Measurements from ENCODE around the gene KSR2. TPM values are rescaled to one million over a fixed set of nuclear protein-coding genes. Genes with fewer than 3 reads are reported as not detected.

Gene KSR2
- total and polyA plus RNA-seq, 10 of the 15 experiments (the other 5 are each of a cell fraction or from before 2014, with no cell fraction given) = under 0.01 to 1.5 (median 0.01) TPM; not detected in 3

DNA sequence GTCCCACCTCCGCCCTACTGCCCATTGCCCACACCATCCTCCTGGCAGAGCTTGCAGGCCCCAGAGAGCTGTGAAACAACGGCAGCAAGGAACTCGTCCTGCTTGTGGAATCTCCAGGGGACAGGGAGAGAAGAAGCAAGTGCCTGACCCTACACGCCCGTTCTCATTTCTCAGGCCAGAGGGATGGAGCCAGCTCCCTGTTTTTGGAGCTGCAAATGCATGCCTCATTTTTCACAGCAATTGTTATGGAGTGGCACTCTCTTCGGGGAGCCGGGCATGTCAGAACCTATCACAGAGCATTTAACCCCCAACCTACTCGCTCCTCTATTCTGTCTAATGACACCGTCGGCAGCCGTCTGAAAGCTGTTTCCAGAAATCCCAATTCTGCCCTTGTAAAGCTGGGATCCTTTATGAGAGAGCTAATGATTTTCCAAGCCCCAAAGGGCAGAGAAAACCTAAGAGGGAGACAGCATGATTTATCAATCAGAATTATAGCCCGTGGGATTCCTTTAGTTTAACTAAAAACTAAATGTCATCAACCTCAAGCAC lies 385.0 kb downstream of the KSR2 start:
- no peaks in the 10 kb centered on the region for H3K79me2 ChIP-seq (ENCODE audit: control insufficient read depth, insufficient read depth, low read length)
- in situ Hi-C loops (cut with MboI) = no loop called here
- no peak overlapping the region for H3K27ac ChIP-seq (ENCODE audit: control insufficient read depth, insufficient read depth)
- ChIA-PET SMC1A (ENCODE audit: uncharacterized antibody, unreplicated experiment) (interaction anchor here (1.0 kb wide), 1 partner anchor 217 kb away, joined by 3 read pairs; no protein-coding TSS in a partner anchor), POLR2A (no interaction called here), RAD21 (ENCODE audit: unreplicated experiment) (no interaction called here), CTCF (interaction anchor here (0.7 kb wide), 1 partner anchor 41 kb away, joined by 3 read pairs; no protein-coding TSS in a partner anchor)
- peaks cover 0 to 2% of the 10 kb centered on the region in 2 experiments; a peak in 2 of 4 replicates for H3K27me3 ChIP-seq (replicated peaks in 1 of 2; ENCODE audit: control insufficient read depth in 2 of 2, insufficient read depth in 2 of 2, low read length in 1 of 2)
- no peaks in the 10 kb centered on the region for H3K36me3 ChIP-seq (ENCODE audit: control insufficient read depth in 2 of 2, insufficient read depth in 2 of 2, low read length in 1 of 2)
- DNase-seq (ENCODE audit: low read depth, low spot score) = no peak
- FAIRE-seq = no peak
- no peak overlapping the region for H3K4me3 ChIP-seq
- H3K4me1 ChIP-seq (ENCODE audit: control insufficient read depth, insufficient read depth, low read length) = no peaks in the 10 kb centered on the region
- H3K4me2 ChIP-seq (ENCODE audit: control insufficient read depth, insufficient read depth) = no peak overlapping the region
- no peak overlapping the region for H3K9ac ChIP-seq (ENCODE audit: control insufficient read depth, insufficient read depth, low read length)
- 19% methylated on average over 12 of the region's 12 CpGs for WGBS (ENCODE audit: insufficient coverage, insufficient replicate concordance, low lambda C conversion rate, missing lambda C conversion rate)
- intact Hi-C loops (cut with micrococcal nuclease; ENCODE audit: unreplicated experiment) = no loop called here
- no TSS peak for BruUV-seq (replicated peaks)
- H4K20me1 ChIP-seq (ENCODE audit: control insufficient read depth, insufficient read depth) = no peaks in the 10 kb centered on the region
- ATAC-seq = no peak
- no peak overlapping the region for H2AFZ ChIP-seq (ENCODE audit: control insufficient read depth, low read depth, low read length)
- H3K9me3 ChIP-seq (replicated peaks; ENCODE audit: control insufficient read depth, insufficient read depth, low read length) = no peaks in the 10 kb centered on the region
- TF ChIP-seq ZNF384 (IDR thresholded peaks at IDR 0.05; ENCODE audit: borderline replicate concordance, low read depth, low read length) (no peak), TCF3 (IDR thresholded peaks at IDR 0.05; ENCODE audit: borderline replicate concordance, insufficient read depth, low read depth, low read length) (no peak), TBL1XR1 (IDR thresholded peaks at IDR 0.05; ENCODE audit: low read depth, low read length) (no peak), SRF (IDR thresholded peaks at IDR 0.05; ENCODE audit: low read depth in 2 of 2, low read length in 2 of 2) (no peak), EP300 (IDR thresholded peaks at IDR 0.05; ENCODE audit: borderline replicate concordance in 1 of 2, control insufficient read depth in 1 of 2, low read depth in 2 of 2, low read length in 2 of 2) (no peak), FOXM1 (IDR thresholded peaks at IDR 0.05; ENCODE audit: low read depth, low read length) (no peak), KLF5 (IDR thresholded peaks at IDR 0.05; ENCODE audit: partially characterized antibody) (no peak), IRF4 (IDR thresholded peaks at IDR 0.05; ENCODE audit: low read depth, low read length) (no peak), RUNX3 (IDR thresholded peaks at IDR 0.05; ENCODE audit: low read length) (no peak), NFXL1 (IDR thresholded peaks at IDR 0.05; ENCODE audit: borderline replicate concordance) (no peak)
- TF ChIP-seq, protein P1, sequence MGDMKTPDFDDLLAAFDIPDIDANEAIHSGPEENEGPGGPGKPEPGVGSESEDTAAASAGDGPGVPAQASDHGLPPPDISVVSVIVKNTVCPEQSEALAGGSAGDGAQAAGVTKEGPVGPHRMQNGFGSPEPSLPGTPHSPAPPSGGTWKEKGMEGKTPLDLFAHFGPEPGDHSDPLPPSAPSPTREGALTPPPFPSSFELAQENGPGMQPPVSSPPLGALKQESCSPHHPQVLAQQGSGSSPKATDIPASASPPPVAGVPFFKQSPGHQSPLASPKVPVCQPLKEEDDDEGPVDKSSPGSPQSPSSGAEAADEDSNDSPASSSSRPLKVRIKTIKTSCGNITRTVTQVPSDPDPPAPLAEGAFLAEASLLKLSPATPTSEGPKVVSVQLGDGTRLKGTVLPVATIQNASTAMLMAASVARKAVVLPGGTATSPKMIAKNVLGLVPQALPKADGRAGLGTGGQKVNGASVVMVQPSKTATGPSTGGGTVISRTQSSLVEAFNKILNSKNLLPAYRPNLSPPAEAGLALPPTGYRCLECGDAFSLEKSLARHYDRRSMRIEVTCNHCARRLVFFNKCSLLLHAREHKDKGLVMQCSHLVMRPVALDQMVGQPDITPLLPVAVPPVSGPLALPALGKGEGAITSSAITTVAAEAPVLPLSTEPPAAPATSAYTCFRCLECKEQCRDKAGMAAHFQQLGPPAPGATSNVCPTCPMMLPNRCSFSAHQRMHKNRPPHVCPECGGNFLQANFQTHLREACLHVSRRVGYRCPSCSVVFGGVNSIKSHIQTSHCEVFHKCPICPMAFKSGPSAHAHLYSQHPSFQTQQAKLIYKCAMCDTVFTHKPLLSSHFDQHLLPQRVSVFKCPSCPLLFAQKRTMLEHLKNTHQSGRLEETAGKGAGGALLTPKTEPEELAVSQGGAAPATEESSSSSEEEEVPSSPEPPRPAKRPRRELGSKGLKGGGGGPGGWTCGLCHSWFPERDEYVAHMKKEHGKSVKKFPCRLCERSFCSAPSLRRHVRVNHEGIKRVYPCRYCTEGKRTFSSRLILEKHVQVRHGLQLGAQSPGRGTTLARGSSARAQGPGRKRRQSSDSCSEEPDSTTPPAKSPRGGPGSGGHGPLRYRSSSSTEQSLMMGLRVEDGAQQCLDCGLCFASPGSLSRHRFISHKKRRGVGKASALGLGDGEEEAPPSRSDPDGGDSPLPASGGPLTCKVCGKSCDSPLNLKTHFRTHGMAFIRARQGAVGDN (IDR thresholded peaks at IDR 0.05) = no peak
- TF ChIP-seq, protein P2, sequence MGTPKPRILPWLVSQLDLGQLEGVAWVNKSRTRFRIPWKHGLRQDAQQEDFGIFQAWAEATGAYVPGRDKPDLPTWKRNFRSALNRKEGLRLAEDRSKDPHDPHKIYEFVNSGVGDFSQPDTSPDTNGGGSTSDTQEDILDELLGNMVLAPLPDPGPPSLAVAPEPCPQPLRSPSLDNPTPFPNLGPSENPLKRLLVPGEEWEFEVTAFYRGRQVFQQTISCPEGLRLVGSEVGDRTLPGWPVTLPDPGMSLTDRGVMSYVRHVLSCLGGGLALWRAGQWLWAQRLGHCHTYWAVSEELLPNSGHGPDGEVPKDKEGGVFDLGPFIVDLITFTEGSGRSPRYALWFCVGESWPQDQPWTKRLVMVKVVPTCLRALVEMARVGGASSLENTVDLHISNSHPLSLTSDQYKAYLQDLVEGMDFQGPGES (IDR thresholded peaks at IDR 0.05) = no peak
- TF ChIP-seq, protein P3, sequence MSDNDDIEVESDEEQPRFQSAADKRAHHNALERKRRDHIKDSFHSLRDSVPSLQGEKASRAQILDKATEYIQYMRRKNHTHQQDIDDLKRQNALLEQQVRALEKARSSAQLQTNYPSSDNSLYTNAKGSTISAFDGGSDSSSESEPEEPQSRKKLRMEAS (IDR thresholded peaks at IDR 0.05; ENCODE audit: low read depth, low read length) = no peak
- TF ChIP-seq, protein P4, sequence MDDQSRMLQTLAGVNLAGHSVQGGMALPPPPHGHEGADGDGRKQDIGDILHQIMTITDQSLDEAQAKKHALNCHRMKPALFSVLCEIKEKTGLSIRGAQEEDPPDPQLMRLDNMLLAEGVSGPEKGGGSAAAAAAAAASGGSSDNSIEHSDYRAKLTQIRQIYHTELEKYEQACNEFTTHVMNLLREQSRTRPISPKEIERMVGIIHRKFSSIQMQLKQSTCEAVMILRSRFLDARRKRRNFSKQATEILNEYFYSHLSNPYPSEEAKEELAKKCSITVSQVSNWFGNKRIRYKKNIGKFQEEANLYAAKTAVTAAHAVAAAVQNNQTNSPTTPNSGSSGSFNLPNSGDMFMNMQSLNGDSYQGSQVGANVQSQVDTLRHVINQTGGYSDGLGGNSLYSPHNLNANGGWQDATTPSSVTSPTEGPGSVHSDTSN (IDR thresholded peaks at IDR 0.05; ENCODE audit: insufficient replicate concordance, low read depth, low read length) = no peak
- TF ChIP-seq, protein P5, sequence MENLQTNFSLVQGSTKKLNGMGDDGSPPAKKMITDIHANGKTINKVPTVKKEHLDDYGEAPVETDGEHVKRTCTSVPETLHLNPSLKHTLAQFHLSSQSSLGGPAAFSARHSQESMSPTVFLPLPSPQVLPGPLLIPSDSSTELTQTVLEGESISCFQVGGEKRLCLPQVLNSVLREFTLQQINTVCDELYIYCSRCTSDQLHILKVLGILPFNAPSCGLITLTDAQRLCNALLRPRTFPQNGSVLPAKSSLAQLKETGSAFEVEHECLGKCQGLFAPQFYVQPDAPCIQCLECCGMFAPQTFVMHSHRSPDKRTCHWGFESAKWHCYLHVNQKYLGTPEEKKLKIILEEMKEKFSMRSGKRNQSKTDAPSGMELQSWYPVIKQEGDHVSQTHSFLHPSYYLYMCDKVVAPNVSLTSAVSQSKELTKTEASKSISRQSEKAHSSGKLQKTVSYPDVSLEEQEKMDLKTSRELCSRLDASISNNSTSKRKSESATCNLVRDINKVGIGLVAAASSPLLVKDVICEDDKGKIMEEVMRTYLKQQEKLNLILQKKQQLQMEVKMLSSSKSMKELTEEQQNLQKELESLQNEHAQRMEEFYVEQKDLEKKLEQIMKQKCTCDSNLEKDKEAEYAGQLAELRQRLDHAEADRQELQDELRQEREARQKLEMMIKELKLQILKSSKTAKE (IDR thresholded peaks at IDR 0.05; ENCODE audit: low read depth, poor library complexity, severe bottlenecking) = no peak

Data from GM12878 (cell line).